ENCODE measurements around the gene FGD6. TPM values are rescaled to one million over a fixed set of nuclear protein-coding genes. Genes with fewer than 3 reads are reported as not detected.

FGD6 gene
- total and polyA plus RNA-seq, 11 donors: 2.8 to 29.1 (median 18.5) TPM

DNA sequence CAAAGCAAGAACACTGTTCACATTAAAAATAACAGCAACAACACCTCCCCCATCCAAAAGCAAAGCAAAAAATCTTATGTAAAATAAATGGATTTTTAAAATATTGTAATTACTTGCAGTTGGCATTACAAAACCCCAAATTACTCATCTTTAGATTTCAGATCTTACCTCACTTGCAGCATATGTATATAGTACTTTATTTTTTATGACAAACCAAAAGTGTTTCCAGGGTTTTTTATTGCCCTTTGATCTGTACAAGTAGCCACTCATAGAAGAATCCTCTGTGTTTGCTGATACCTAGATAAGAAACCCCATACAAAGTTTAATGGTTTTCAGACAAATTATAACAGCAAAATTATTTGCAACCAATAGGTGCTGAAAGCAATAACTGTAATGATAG, 131.7 kb downstream of the FGD6 start:
- H3K4me1 ChIP-seq: peaks cover 0 to 22% (median 14%) of the 10 kb centered on the region in 12 donors
- intact Hi-C loops (cut with DNase I): no loop called here
- no peak for DNase-seq
- H3K4me3 ChIP-seq: no peak overlapping the region
- no peaks in the 10 kb centered on the region for H3K27me3 ChIP-seq
- H3K9me3 ChIP-seq: no peaks in the 10 kb centered on the region
- peaks cover 0 to 28% (median 14%) of the 10 kb centered on the region in 9 donors for H3K36me3 ChIP-seq
- ATAC-seq: no peak
- H3K27ac ChIP-seq: no peak overlapping the region
- TF ChIP-seq POLR2A (IDR thresholded peaks at IDR 0.05) (no peak), CTCF (IDR thresholded peaks at IDR 0.05) (no peak)

- no peak overlapping the region for H3K4me3 ChIP-seq
- peak in 3 of 4 donors; percentile 75 to 88 (median 77) for ATAC-seq
- intact Hi-C loops (cut with DNase I): no loop called here
- TF ChIP-seq CTCF (IDR thresholded peaks at IDR 0.05) (no peak), POLR2A (IDR thresholded peaks at IDR 0.05) (no peak)
- DNase-seq: no peak
- H3K27ac ChIP-seq: peak overlapping the region in 10 of 12 donors; percentile 22 to 71 (median 50)
- H3K27me3 ChIP-seq: no peaks in the 10 kb centered on the region
- 20 to 35% (median 23%) methylated on average over 4 of the region's 4 CpGs for WGBS, 4 donors
- peaks cover 0 to 11% (median 1%) of the 10 kb centered on the region in 9 donors for H3K36me3 ChIP-seq
- peaks cover 0 to 22% (median 14%) of the 10 kb centered on the region in 12 donors for H3K4me1 ChIP-seq
- no peaks in the 10 kb centered on the region for H3K9me3 ChIP-seq
Observed at GRCh38 chr12:95083938-95084337, 133.3 kb downstream of the FGD6 start.

GRCh38 chr12:95083471-95083870, 133.8 kb downstream of the FGD6 start:
- Histone ChIP-seq H3K4me3 (no peak overlapping the region), H3K27me3 (no peaks in the 10 kb centered on the region), H3K36me3 (peaks cover 0 to 6% (median 0%) of the 10 kb centered on the region in 9 donors), H3K9me3 (no peaks in the 10 kb centered on the region), H3K4me1 (peaks cover 0 to 22% (median 14%) of the 10 kb centered on the region in 12 donors), H3K27ac (peak overlapping the region in 8 of 12 donors; percentile 22 to 71 (median 50))
- no peak for DNase-seq
- intact Hi-C loops (cut with DNase I): no loop called here
- no peak for ATAC-seq
- no peak for TF ChIP-seq CTCF (IDR thresholded peaks at IDR 0.05)
- no peak for TF ChIP-seq POLR2A (IDR thresholded peaks at IDR 0.05)

DNA sequence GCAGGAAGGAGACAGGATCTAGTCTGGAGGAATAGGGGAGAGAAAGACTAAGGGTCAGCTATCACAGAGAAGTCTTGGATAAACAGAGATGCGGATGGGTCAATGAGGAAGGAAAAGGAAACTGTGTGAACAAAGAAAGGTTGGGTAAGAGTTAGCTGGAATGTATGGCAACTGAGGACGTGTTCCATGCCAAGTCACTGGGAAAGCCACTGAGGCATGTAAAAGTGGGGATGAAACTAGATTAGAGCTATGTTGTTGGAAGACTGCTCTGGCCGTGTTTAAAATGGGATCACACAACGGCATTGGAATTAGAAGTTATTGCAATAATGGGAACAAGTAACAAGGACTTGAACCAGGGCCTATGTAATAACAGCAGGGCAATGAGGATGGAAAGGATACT, 139.9 kb downstream of the FGD6 start:
- intact Hi-C loops (cut with DNase I): no loop called here
- Histone ChIP-seq H3K9me3 (no peaks in the 10 kb centered on the region), H3K36me3 (peaks cover 0 to 5% (median 0%) of the 10 kb centered on the region in 9 donors), H3K27me3 (no peaks in the 10 kb centered on the region), H3K4me1 (peaks cover 0 to 8% (median under 1%) of the 10 kb centered on the region in 12 donors), H3K27ac (no peak overlapping the region), H3K4me3 (no peak overlapping the region)
- DNase-seq: no peak
- no peak for ATAC-seq
- TF ChIP-seq CTCF (IDR thresholded peaks at IDR 0.05) (no peak), POLR2A (IDR thresholded peaks at IDR 0.05) (no peak)
- 66 to 78% (median 73%) methylated on average over 4 of the region's 4 CpGs for WGBS, 4 donors
